ENCODE data around the gene EZR.

DNA sequence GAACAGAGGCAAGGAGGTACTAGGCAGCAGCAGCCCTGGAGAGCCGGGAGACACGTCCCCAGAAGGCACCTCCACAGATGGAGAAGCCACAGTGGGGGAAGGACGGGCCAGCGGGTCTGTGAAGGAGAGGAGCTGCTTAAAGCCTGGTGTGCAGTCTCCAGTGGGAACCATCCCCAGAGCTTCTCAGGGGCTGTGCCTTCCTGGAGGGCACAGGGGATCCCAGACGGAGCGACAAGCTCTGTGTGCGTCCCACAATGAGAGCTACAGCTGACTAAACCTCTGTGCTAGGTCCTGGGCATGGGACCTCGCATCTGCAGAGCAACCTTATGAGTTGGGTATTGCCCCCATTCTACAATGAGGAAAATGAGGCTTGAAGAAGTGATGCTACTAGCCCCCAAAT lies 50.7 kb downstream of the EZR start:
- TF ChIP-seq, protein P1, sequence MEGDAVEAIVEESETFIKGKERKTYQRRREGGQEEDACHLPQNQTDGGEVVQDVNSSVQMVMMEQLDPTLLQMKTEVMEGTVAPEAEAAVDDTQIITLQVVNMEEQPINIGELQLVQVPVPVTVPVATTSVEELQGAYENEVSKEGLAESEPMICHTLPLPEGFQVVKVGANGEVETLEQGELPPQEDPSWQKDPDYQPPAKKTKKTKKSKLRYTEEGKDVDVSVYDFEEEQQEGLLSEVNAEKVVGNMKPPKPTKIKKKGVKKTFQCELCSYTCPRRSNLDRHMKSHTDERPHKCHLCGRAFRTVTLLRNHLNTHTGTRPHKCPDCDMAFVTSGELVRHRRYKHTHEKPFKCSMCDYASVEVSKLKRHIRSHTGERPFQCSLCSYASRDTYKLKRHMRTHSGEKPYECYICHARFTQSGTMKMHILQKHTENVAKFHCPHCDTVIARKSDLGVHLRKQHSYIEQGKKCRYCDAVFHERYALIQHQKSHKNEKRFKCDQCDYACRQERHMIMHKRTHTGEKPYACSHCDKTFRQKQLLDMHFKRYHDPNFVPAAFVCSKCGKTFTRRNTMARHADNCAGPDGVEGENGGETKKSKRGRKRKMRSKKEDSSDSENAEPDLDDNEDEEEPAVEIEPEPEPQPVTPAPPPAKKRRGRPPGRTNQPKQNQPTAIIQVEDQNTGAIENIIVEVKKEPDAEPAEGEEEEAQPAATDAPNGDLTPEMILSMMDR (IDR thresholded peaks at IDR 0.05; ENCODE audit: poor library complexity) = no peak
- TF ChIP-seq EZH2phosphoT487 (IDR thresholded peaks at IDR 0.05; ENCODE audit: low read depth, severe bottlenecking, unreplicated experiment) (no peak), EZH2 (IDR thresholded peaks at IDR 0.05; ENCODE audit: borderline replicate concordance) (no peak)
